ENCODE data around the gene CCDC6. TPM values are rescaled to one million over a fixed set of nuclear protein-coding genes. Genes with fewer than 3 reads are reported as not detected.
"Not testable (repeated sequence)": the region's sequence is repeated elsewhere in the genome, so short reads cannot be mapped to it uniquely, and the experiment has no call there.

The CCDC6 gene
- 24.0 and 24.6 TPM in 2 replicates for total RNA-seq

DNA sequence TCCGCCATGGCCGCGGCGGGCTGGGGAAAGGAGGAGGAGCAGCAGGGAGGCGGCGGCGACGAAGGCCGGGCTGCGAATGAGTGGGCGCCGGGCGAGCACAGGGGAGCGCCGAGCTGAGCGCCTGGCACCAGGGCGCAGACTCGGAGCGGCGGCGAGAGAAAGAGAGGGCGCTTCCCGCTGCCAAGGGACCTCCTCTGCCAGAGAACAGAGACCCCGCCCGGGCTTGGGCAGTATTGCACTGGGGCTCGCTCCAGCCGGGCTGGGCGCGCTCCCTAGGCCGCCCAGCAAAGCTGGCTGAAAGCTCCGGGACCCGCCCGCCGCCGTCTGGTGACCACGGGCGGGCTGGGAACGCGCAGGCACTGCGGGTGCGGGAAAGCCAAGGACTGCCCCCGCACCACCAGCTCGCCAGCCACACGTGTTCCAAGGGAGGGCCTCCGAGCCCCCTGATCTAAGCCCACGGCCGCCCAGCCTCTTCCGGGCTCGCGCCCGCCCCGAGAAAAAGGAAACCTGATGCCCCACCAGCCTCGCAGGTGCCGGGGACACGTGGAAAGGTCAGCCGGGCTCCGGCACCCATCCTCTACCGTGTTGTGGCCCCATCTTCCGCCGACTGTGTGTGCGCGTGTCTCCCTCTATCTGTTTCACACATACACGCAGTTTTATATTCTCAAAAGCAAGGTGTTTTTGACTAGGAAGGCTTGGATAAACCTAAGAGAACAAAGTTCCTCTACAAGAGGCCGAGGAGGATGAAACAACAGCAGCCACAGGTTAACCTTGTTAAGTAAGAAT, at the start of gene CCDC6:
Gene CCDC6, minus strand, starts transcription at position 140 of the 786 bp plus-strand sequence. Its CDS starts 132 bp downstream, at position 8.
- H3K4me3 ChIP-seq (ENCODE audit: low read depth, low read length) = peak within 1 kb of the TSS; percentile 95
- TF ChIP-seq, protein P1, sequence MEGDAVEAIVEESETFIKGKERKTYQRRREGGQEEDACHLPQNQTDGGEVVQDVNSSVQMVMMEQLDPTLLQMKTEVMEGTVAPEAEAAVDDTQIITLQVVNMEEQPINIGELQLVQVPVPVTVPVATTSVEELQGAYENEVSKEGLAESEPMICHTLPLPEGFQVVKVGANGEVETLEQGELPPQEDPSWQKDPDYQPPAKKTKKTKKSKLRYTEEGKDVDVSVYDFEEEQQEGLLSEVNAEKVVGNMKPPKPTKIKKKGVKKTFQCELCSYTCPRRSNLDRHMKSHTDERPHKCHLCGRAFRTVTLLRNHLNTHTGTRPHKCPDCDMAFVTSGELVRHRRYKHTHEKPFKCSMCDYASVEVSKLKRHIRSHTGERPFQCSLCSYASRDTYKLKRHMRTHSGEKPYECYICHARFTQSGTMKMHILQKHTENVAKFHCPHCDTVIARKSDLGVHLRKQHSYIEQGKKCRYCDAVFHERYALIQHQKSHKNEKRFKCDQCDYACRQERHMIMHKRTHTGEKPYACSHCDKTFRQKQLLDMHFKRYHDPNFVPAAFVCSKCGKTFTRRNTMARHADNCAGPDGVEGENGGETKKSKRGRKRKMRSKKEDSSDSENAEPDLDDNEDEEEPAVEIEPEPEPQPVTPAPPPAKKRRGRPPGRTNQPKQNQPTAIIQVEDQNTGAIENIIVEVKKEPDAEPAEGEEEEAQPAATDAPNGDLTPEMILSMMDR (IDR thresholded peaks at IDR 0.05; ENCODE audit: insufficient read depth, low read length, severe bottlenecking) = peak; percentile 80
- DNase-seq (ENCODE audit: low read depth) (peak; percentile 81), FAIRE-seq (no peak)
- H3K36me3 ChIP-seq (ENCODE audit: control insufficient read depth, insufficient read depth, low read length) = no peaks in the 10 kb centered on the region
- H3K27me3 ChIP-seq (ENCODE audit: control insufficient read depth, insufficient read depth, low read length) = no peaks in the 10 kb centered on the region

DNA sequence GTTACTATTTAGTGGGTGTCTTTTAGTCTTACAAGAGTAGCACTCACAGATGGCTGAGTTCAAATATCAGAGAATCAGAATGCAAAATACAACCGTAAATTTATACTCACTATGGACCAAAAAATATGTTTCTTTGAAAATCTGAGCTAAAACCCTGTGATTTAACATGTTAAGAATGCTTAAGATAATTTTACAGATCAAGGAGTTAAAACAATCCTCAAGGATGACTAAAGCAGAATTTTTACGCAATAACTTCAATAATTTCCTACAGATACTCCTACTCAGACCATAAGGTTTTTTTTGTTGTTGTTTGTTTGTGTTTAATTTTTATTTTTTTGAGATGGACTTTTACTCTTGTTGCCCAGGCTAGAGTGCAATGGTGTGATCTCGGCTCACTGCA, 47.9 kb upstream of the CCDC6 start:
- DNase-seq (ENCODE audit: low read depth) = peak; percentile 32
- Histone ChIP-seq H3K36me3 (ENCODE audit: control insufficient read depth, insufficient read depth, low read length) (no peaks in the 10 kb centered on the region), H3K4me3 (ENCODE audit: low read depth, low read length) (no peak overlapping the region), H3K27me3 (ENCODE audit: control insufficient read depth, insufficient read depth, low read length) (no peaks in the 10 kb centered on the region)
- no peak for FAIRE-seq
- TF ChIP-seq, protein P1 (IDR thresholded peaks at IDR 0.05; ENCODE audit: insufficient read depth, low read length, severe bottlenecking) = no peak

DNA sequence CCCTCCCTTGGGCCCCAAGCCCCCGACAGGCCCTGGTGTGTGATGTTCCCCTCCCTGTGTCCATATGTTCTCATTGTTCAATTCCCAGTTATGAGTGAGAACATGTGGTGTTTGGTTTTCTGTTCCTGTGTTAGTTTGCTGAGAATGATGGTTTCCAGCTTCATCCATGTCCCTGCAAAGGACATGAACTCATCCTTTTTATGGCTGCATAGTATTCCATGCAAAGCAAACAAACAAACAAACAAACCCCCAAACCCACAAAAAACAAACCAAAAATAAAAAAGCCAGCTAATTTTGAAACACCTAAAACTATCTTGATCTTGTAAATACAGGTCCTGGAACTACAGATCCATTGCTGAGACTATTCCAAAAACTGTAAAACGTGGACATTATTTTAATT, 47.4 kb upstream of the CCDC6 start:
- not testable (repeated sequence) for DNase-seq (ENCODE audit: low read depth); H3K4me3 ChIP-seq (ENCODE audit: low read depth, low read length); H3K36me3 ChIP-seq (ENCODE audit: control insufficient read depth, insufficient read depth, low read length); H3K27me3 ChIP-seq (ENCODE audit: control insufficient read depth, insufficient read depth, low read length); FAIRE-seq

DNA sequence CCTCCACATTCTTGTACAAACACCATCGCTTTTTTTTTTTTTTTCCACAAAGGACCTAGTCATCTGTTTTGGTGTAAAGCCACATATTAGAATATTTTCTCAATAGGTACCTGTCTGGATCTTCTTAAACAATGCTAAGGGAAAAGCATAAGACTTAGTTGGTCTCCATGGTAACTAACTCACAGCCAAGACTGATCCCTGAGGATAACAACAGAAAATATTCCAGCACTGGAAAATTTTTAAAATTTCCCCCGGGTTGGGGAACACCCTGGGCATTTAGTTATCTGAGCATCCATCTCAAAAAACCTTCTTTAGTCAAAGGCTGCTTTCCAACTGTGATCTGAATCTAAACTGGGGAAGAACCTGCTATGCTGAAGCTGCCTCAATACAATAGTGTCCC, 43.7 kb upstream of the CCDC6 start:
- FAIRE-seq = no peak
- H3K4me3 ChIP-seq (ENCODE audit: low read depth, low read length) = no peak overlapping the region
- TF ChIP-seq, protein P1 (IDR thresholded peaks at IDR 0.05; ENCODE audit: insufficient read depth, low read length, severe bottlenecking) = no peak
- no peaks in the 10 kb centered on the region for H3K36me3 ChIP-seq (ENCODE audit: control insufficient read depth, insufficient read depth, low read length)
- no peaks in the 10 kb centered on the region for H3K27me3 ChIP-seq (ENCODE audit: control insufficient read depth, insufficient read depth, low read length)
- DNase-seq (ENCODE audit: low read depth) = no peak

DNA sequence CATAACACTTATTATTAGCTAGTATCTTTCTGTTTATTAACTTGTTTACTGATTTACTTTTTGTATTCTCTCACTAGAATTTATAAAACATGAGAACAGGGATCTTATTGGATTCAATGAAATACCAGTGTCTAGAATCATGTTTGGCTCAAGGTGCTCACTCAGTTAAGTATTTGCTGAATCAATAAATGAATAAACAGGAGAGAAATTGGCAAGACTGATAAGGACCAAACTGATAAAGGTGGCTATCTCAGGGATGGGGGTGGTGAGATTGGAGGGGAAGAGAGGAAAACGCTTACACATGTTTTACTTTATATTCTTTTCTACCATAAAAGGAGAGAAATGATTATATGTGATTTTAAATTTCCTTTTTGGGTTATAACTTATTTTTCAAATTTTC, 43.3 kb upstream of the CCDC6 start:
- H3K36me3 ChIP-seq (ENCODE audit: control insufficient read depth, insufficient read depth, low read length) = no peaks in the 10 kb centered on the region
- H3K27me3 ChIP-seq (ENCODE audit: control insufficient read depth, insufficient read depth, low read length) = no peaks in the 10 kb centered on the region
- H3K4me3 ChIP-seq (ENCODE audit: low read depth, low read length) = no peak overlapping the region
- no peak for FAIRE-seq
- no peak for DNase-seq (ENCODE audit: low read depth)
- TF ChIP-seq, protein P1 (IDR thresholded peaks at IDR 0.05; ENCODE audit: insufficient read depth, low read length, severe bottlenecking) = no peak

DNA sequence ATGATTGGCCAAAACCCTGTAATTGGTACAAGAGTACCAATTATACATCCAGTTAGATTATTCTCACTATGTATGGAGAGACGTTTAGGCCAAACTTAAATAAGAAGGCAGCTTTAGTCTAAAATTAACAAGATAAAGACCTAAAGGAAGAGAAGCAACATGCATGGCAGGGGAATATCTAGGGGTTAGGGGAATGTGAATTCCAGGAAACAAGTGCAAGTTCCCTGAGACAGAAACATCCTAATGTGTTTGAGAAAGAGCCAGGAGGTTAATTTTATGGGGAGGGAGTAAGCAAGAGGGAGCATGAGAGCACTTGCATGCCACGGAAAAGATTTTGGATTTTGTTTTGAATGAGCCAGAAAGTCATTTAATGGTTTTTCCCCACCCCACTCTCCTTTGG, 39.6 kb upstream of the CCDC6 start:
- Histone ChIP-seq H3K4me3 (ENCODE audit: low read depth, low read length) (no peak overlapping the region), H3K27me3 (ENCODE audit: control insufficient read depth, insufficient read depth, low read length) (no peaks in the 10 kb centered on the region), H3K36me3 (ENCODE audit: control insufficient read depth, insufficient read depth, low read length) (no peaks in the 10 kb centered on the region)
- FAIRE-seq = no peak
- no peak for DNase-seq (ENCODE audit: low read depth)
- TF ChIP-seq, protein P1 (IDR thresholded peaks at IDR 0.05; ENCODE audit: insufficient read depth, low read length, severe bottlenecking) = no peak
